ENCODE measurements around the gene TTC9C. TPM values are rescaled to one million over a fixed set of nuclear protein-coding genes. Genes with fewer than 3 reads are reported as not detected.

TTC9C gene
- total and polyA plus RNA-seq, 2 of the 13 experiments (the other 11 are each of a cell fraction or from before 2014, with no cell fraction given) = 28.0 to 36.4 TPM

GRCh38 chr11:62727165-62727871, 968 bp upstream of the TTC9C start, which contains the start of gene HNRNPUL2 (continued):
- TF ChIP-seq, protein P1, sequence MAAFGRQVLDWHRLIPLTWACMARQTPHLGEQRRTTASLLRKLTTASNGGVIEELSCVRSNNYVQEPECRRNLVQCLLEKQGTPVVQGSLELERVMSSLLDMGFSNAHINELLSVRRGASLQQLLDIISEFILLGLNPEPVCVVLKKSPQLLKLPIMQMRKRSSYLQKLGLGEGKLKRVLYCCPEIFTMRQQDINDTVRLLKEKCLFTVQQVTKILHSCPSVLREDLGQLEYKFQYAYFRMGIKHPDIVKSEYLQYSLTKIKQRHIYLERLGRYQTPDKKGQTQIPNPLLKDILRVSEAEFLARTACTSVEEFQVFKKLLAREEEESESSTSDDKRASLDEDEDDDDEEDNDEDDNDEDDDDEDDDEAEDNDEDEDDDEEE (CRISPR knock-in tag; IDR thresholded peaks at IDR 0.05) = peak; percentile 77; the same call in 1 of the 2 replicates
- TF ChIP-seq NONO (IDR thresholded peaks at IDR 0.05) = no peak
- peak; percentile 92 for TF ChIP-seq NONO (CRISPR knock-in tag; conservative IDR thresholded peaks at IDR 0.05)
- peak; percentile 47; the same call in 1 of the 2 replicates for TF ChIP-seq MLXIP (CRISPR knock-in tag; IDR thresholded peaks at IDR 0.05; ENCODE audit: borderline replicate concordance)
- peak; percentile 24; the same call in 1 of the 2 replicates for TF ChIP-seq ZNF12 (CRISPR knock-in tag; IDR thresholded peaks at IDR 0.05)
- peak; percentile 67; the same call in 1 of the 2 replicates for TF ChIP-seq GATA4 (IDR thresholded peaks at IDR 0.05; ENCODE audit: borderline replicate concordance, low read depth)
- TF ChIP-seq, protein P2, sequence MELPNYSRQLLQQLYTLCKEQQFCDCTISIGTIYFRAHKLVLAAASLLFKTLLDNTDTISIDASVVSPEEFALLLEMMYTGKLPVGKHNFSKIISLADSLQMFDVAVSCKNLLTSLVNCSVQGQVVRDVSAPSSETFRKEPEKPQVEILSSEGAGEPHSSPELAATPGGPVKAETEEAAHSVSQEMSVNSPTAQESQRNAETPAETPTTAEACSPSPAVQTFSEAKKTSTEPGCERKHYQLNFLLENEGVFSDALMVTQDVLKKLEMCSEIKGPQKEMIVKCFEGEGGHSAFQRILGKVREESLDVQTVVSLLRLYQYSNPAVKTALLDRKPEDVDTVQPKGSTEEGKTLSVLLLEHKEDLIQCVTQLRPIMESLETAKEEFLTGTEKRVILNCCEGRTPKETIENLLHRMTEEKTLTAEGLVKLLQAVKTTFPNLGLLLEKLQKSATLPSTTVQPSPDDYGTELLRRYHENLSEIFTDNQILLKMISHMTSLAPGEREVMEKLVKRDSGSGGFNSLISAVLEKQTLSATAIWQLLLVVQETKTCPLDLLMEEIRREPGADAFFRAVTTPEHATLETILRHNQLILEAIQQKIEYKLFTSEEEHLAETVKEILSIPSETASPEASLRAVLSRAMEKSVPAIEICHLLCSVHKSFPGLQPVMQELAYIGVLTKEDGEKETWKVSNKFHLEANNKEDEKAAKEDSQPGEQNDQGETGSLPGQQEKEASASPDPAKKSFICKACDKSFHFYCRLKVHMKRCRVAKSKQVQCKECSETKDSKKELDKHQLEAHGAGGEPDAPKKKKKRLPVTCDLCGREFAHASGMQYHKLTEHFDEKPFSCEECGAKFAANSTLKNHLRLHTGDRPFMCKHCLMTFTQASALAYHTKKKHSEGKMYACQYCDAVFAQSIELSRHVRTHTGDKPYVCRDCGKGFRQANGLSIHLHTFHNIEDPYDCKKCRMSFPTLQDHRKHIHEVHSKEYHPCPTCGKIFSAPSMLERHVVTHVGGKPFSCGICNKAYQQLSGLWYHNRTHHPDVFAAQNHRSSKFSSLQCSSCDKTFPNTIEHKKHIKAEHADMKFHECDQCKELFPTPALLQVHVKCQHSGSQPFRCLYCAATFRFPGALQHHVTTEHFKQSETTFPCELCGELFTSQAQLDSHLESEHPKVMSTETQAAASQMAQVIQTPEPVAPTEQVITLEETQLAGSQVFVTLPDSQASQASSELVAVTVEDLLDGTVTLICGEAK (IDR thresholded peaks at IDR 0.05) = no peak
- TF ChIP-seq, protein P2 (CRISPR knock-in tag; IDR thresholded peaks at IDR 0.05) = peak; percentile 53; the same call in 1 of the 2 replicates
- peak; percentile 5; the same call in 1 of the 2 replicates for TF ChIP-seq CREM (IDR thresholded peaks at IDR 0.05)
- no peak for TF ChIP-seq CREM (CRISPR knock-in tag; IDR thresholded peaks at IDR 0.05)
- TF ChIP-seq, protein P3, sequence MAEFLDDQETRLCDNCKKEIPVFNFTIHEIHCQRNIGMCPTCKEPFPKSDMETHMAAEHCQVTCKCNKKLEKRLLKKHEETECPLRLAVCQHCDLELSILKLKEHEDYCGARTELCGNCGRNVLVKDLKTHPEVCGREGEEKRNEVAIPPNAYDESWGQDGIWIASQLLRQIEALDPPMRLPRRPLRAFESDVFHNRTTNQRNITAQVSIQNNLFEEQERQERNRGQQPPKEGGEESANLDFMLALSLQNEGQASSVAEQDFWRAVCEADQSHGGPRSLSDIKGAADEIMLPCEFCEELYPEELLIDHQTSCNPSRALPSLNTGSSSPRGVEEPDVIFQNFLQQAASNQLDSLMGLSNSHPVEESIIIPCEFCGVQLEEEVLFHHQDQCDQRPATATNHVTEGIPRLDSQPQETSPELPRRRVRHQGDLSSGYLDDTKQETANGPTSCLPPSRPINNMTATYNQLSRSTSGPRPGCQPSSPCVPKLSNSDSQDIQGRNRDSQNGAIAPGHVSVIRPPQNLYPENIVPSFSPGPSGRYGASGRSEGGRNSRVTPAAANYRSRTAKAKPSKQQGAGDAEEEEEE (CRISPR knock-in tag; IDR thresholded peaks at IDR 0.05; ENCODE audit: borderline replicate concordance) = peak; percentile 82; the same call in 1 of the 2 replicates
- TF ChIP-seq MIXL1 (CRISPR knock-in tag; IDR thresholded peaks at IDR 0.05) = 0 out of 2 replicates have a peak, but pooled peaks have one; percentile 13
- peak; percentile 87; the same call in 1 of the 2 replicates for TF ChIP-seq HOXD1 (CRISPR knock-in tag; IDR thresholded peaks at IDR 0.05)
- peak; percentile 88; the same call in 1 of the 2 replicates for TF ChIP-seq ZNF446 (CRISPR knock-in tag; IDR thresholded peaks at IDR 0.05)
